SH-SY5Y (cell line): Measurements from ENCODE around the gene TNFAIP8L2.

Source experiments
- GATA2 ChIP-seq: IDR thresholded peaks from 2 replicates; pipeline ENCODE4 v1.6.1; 2011; ENCODE audit warnings: mild to moderate bottlenecking, low read depth, low read length
- GATA3 ChIP-seq: IDR thresholded peaks from 2 replicates; pipeline ENCODE4 v1.6.1; 2011; ENCODE audit warnings: low read depth, mild to moderate bottlenecking, low read length, moderate library complexity

- TF ChIP-seq GATA2 = no peak
- no peak for TF ChIP-seq GATA3
Measured at GRCh38 chr1:151145304-151146071, 11.0 kb upstream of the TNFAIP8L2 start.
